CD4-positive, alpha-beta T cell treated with Interleukin-10 for 1 hour (primary cell): ENCODE data around the gene GPR82.
"Not testable (repeated sequence)": the region's sequence is repeated elsewhere in the genome, so short reads cannot be mapped to it uniquely, and the experiment has no call there.

Experiments
- DNase-seq: peaks from one replicate; pipeline ENCODE4 v3.0.0-alpha.2; 2020

Gene GPR82, protein sequence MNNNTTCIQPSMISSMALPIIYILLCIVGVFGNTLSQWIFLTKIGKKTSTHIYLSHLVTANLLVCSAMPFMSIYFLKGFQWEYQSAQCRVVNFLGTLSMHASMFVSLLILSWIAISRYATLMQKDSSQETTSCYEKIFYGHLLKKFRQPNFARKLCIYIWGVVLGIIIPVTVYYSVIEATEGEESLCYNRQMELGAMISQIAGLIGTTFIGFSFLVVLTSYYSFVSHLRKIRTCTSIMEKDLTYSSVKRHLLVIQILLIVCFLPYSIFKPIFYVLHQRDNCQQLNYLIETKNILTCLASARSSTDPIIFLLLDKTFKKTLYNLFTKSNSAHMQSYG

GRCh38 chrX:41723826-41724225, at the start of gene GPR82:
TSS of gene GPR82 (plus strand) at chrX:41724181. CDS start at chrX:41727027, 2,846 bp downstream.
- no peak for DNase-seq

- not testable (repeated sequence) for DNase-seq
Measured at GRCh38 chrX:41676361-41676760, 47.6 kb upstream of the GPR82 start.

GRCh38 chrX:41677183-41678060, 46.6 kb upstream of the GPR82 start:
- no peak for DNase-seq

DNA sequence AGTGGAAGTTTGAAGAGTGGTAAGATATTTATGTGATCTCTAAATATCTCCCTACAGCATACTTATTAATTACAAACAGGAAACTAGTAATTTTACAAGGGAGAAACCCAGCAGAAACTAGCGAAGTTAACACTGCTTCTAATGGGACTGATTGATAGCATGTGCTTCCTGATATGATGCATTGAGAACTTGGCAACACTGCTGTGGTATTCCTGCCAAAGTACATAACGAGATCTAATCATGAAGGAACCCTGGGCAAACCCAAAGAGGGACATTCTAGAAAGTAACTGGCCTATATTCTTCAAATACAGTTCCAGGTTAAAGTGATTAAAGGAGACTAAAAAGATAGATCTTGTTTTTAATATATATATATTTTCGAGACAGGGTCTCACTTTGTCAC, 39.8 kb upstream of the GPR82 start:
- DNase-seq: no peak

GRCh38 chrX:41684940-41685339, 39.0 kb upstream of the GPR82 start:
- no peak for DNase-seq

DNA sequence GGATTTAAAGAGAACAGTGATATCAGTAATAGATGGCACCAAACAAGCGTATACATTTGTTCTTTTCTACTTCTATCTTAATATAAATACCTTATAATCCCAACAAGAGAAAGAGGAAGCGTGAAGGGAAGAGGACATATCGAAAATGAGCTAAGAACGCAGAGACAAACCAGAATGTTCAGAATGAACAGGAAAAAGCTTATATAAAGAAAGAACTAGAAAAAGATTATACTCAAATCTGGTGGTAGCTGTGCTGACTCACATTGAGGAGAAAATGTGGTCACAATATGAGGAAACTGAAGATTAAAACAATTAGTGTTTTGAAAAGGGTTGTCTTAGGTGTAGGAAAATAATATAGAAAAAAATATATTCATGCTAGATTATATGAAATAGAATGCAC, 37.2 kb upstream of the GPR82 start:
- DNase-seq: no peak

- no peak for DNase-seq
Measured at GRCh38 chrX:41688156-41688555, 35.8 kb upstream of the GPR82 start.

- DNase-seq: no peak
Measured at GRCh38 chrX:41688835-41689234, 35.1 kb upstream of the GPR82 start, which contains the start of gene GPR34. TSS of gene GPR34 (plus strand) at chrX:41688973. CDS start at chrX:41695634, 6,661 bp downstream.

GRCh38 chrX:41689711-41690110, 34.3 kb upstream of the GPR82 start:
- no peak for DNase-seq

DNA sequence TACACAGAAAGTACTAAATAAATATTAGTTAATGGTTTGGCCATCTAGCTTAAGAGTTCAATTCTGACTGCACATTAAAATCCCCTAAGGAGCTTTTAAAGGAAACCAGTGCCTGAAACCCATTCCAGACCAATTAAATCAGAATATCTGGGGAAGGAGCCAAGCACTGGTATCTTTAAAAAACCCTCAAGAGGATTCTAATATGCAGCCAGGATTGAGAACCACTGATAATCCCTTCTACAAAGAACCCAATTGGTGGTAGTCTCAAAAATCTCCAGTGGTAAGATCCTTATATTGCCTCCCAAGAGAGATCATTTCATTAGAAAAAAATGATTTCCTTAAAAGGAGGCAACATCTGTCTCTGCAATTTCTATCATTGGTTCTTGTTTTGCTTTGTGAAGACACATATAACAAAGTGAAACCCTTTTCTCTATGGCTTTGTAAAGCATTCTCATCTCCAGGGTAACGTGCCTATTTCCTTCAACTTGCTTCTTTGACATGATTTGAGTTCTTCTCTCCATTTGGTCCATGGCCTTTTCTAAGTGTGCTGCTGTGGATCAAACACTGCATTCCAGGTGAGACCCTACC, 31.7 kb upstream of the GPR82 start:
- no peak for DNase-seq

DNA sequence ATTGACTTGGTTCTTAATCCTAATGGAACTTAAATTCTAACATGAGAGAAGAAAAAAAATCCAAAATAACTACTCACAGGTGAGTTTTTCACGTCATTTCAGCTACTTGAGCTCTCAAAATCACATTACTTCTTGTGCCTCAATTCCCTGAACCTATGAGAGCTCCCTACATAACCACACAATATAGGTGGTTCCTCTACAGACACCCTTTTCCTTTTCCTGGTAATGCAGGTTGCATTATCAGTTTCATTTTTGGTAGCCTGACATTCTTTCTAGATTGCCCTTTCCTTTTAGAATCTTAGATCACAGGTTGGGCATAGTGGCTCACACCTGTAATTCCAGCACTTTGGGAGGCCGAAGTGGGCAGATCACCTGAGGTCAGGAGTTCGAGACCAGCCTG, 31.0 kb upstream of the GPR82 start:
- no peak for DNase-seq

DNA sequence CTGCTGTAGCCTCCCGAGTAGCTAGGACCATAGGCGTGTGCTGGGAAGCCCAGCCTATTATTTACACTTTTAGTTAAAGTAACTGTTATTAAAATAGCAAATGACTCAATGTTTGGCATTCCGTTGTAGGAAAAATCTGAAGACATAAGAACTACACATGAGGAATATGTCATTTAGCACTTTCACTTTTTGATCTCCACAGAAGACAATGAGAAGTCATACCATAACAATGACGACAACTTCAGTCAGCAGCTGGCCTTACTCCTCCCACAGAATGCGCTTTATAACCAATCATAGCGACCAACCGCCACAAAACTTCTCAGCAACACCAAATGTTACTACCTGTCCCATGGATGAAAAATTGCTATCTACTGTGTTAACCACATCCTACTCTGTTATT, 28.6 kb upstream of the GPR82 start:
- DNase-seq: peak; percentile 37

- no peak for DNase-seq
Measured at GRCh38 chrX:41703574-41704029, 20.4 kb upstream of the GPR82 start.

DNA sequence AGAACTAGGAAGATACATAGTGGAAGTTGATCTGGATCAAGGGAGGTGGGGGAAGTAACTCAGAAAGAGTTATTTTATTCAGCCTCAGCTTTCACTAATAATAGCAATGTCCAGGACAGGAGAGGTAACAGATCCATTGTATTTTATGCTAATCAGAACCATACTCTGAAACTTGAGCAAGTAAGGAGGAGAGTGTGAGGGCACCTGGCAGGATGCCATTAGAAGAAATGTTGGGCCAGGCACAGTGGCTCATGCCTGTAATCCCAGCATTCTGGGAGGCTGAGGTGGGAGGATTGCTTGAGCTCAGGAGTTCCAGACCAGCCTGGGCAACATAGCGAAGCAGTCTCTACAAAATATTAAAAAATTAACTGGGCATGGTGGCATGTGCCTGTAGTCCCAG, 18.9 kb upstream of the GPR82 start:
- DNase-seq: no peak

DNA sequence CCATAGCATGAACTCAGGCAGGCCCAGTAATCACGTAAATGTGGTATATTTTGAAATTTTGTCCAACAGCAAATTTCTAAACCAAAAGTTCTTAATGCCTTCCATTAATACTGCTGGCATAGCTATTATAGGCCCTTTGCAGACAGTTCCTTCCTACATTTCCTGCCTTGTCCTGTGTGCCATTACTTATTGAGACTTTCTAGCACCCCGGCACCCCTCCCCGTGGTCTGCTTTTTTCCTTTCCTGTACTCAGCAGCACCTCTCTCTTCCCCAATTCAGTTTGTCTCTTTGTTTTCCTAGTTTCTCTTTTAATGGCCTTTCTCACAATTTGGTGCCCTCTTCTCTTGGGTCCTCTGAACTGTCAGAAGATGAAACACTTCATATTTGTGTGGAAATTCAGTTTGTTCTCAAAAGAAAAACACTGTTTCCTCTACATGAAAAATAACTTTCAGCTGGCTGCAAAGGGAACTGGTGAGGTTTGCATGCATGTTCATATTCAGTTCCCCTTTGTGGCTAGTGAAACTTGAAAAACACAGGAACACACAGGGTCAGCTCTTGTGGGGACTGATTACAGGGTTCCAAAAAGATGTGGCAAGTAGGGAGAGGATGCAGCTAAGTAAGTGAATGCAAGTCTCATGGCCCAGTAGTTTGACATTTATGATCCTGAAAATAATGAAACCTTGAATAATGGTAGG, 18.2 kb upstream of the GPR82 start:
- no peak for DNase-seq

DNA sequence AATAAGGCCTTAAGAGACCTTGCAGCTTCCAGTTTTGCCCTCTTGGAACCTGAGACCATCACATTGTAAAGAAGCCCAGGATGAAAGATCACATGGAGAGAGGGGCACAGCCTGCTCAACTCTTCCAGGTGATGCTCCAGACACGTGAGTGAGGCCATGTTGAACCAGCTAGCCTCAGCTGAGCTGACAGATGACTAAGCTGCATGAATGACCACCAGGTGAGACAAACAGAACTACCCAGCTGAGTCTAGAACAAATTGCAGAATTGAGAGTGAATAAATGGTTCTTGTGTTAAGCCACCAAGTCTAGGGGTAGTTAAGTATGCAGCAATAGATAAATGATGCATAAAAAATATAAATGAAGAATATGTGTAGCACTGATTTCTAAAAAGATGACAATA, 16.8 kb upstream of the GPR82 start:
- no peak for DNase-seq

DNA sequence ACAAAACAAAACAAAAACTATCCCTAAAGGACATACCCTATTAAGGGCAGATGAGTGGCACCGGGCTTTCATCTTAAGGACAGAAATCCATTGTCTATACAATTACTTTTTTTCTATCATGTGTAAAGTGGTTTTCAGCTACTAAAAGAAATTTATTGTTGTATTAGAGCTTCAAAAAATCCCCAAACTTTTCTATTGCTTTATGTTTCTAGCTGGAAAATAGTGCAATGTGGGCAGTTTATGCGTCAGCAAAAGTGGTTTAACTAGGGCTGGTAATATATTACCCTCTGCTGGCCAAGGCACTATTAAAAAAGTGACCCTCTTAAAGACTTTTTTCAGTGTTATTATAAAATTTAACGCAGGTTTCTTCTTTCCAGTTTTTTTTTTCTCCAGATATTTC, 15.5 kb upstream of the GPR82 start:
- DNase-seq: no peak

- no peak for DNase-seq
Measured at GRCh38 chrX:41711021-41711667, 12.8 kb upstream of the GPR82 start.

- DNase-seq: no peak
Measured at GRCh38 chrX:41716222-41716621, 7.8 kb upstream of the GPR82 start.

DNA sequence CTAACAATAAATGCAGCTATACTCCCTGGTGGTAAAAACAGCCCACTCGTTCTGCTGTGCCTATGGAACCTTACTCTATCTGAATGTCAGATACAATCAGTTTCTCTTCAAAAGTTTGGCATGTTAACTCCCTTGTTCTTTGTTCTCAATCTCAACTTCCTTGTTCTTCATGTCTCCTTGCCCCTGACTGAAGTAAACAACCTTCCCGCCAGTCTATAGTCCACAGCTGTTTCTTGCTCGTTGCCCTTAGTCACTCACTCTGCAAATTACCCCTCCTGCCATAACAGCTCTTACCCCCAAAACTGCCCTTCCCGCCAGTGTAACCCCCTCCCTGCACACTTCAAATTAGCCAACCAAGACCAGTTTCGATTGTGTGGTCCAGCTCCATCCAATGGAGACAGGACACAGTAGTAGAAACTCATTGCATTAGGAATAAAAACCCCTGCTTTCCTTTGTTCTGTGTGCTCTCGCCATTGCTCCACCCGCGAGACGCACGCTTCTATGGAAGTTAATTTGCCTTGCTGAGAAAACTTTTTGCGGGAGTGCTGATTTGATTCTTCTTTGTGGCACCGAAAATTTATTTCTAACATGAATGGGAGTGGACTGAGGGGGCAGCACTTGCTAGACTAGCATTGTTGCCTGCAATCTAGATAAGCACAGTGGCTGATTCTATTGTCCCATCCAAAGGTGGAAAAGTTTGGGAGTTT, 7.1 kb upstream of the GPR82 start:
- no peak for DNase-seq

DNA sequence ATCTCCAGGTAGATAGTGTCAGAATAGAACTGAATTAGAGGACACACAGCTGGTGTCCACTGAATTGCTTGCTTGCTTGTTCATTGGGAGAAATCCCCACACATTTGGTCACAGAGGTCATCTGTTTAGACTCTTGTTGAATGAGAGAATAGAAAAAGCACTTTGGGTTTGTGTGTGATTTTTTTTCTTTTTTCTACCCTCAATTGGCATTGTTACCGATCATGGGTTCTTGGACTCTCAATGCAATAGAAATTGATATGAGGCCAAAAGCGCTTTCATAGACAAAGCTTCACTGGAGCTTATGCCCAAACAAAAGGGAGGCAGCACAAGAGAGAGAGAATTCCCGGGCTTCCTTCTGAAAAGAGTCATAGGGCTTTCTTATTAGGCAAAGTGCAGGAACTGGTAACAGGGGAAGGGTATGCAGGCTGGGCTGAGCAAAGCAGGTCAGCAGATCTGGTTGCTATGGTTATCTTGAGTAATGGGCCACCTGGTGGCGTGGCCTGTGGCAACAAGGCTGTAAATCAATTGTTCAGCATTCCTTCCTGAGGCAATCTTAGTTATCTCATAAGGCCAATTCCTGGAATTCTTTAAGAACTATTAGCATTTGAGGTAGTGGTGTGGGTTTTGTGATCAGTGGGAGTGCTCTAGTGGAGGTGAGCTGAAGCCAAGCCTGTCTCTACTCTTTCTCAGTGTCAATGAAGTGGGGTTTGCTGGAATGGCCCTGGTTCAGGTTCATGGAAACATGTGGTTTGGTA, 5.3 kb upstream of the GPR82 start:
- no peak for DNase-seq
